Effector memory CD8-positive, alpha-beta T cell (primary cell): ENCODE data around the gene TPSG1.
"Not testable (repeated sequence)": the region's sequence is repeated elsewhere in the genome, so short reads cannot be mapped to it uniquely, and the experiment has no call there.

Source experiments
- ATAC-seq: fragments of 150-1000 bp; cut with Tn5 transposase; replicated peaks from 2 replicates; pipeline ENCODE4 v1.10.0; 2021; ENCODE audit warnings: mild to moderate bottlenecking, moderate library complexity
- DNase-seq, 3 experiments: peaks; one replicate each; pipeline ENCODE4 v3.0.0; 2021
- H3K27ac Mint-ChIP-seq, 2 donors: one replicate each; pipeline ENCODE4 v1.8.0; 2022; ENCODE audit warnings: mild to moderate bottlenecking in 2 of 2, mixed read lengths in 2 of 2, moderate library complexity in 2 of 2
- H3K27me3 Mint-ChIP-seq, 2 donors: one replicate each; pipeline ENCODE4 v1.8.0; 2022; ENCODE audit warnings: mixed read lengths in 2 of 2
- H3K36me3 Mint-ChIP-seq: one replicate; pipeline ENCODE4 v1.8.0; 2022; ENCODE audit warnings: mild to moderate bottlenecking, moderate library complexity, mixed read lengths; ENCODE audit not compliant: insufficient read depth
- H3K4me1 Mint-ChIP-seq, 2 donors: one replicate each; pipeline ENCODE4 v1.8.0; 2022; ENCODE audit warnings: low read depth in 2 of 2, mixed read lengths in 2 of 2
- H3K4me3 Mint-ChIP-seq, 2 donors: one replicate each; pipeline ENCODE4 v1.8.0; 2022; ENCODE audit warnings: mild to moderate bottlenecking in 2 of 2, mixed read lengths in 2 of 2, moderate library complexity in 2 of 2
- H3K9me3 Mint-ChIP-seq, 2 donors: one replicate each; pipeline ENCODE4 v1.8.0; 2022; ENCODE audit warnings: mixed read lengths in 2 of 2

The TPSG1 gene

GRCh38 chr16:1253701-1254364, 28.8 kb upstream of the TPSG1 start:
- DNase-seq, H3K36me3 Mint-ChIP-seq, H3K27ac Mint-ChIP-seq, ATAC-seq, H3K9me3 Mint-ChIP-seq, H3K4me3 Mint-ChIP-seq, H3K4me1 Mint-ChIP-seq: not testable (repeated sequence)
- H3K27me3 Mint-ChIP-seq: peaks cover 1 to 16% of the 10 kb centered on the region in 2 donors

GRCh38 chr16:1249031-1249755, 24.1 kb upstream of the TPSG1 start:
- H3K4me1 Mint-ChIP-seq, H3K4me3 Mint-ChIP-seq, DNase-seq, H3K27ac Mint-ChIP-seq, H3K36me3 Mint-ChIP-seq, H3K9me3 Mint-ChIP-seq: not testable (repeated sequence)
- peak; percentile 82 for ATAC-seq
- H3K27me3 Mint-ChIP-seq: peaks cover 7 to 12% of the 10 kb centered on the region in 2 donors

GRCh38 chr16:1247903-1248537, 23.0 kb upstream of the TPSG1 start:
- H3K4me1 Mint-ChIP-seq, ATAC-seq, H3K27ac Mint-ChIP-seq, DNase-seq, H3K9me3 Mint-ChIP-seq, H3K4me3 Mint-ChIP-seq, H3K36me3 Mint-ChIP-seq: not testable (repeated sequence)
- peaks cover 7 to 12% of the 10 kb centered on the region in 2 donors for H3K27me3 Mint-ChIP-seq

GRCh38 chr16:1245452-1246020, 20.5 kb upstream of the TPSG1 start:
- DNase-seq: no peak
- peaks cover 7 to 12% of the 10 kb centered on the region in 2 donors for H3K27me3 Mint-ChIP-seq
- H3K9me3 Mint-ChIP-seq: no peaks in the 10 kb centered on the region
- ATAC-seq: no peak
- H3K36me3 Mint-ChIP-seq: no peaks in the 10 kb centered on the region
- H3K4me1 Mint-ChIP-seq: peaks cover 0 to 5% of the 10 kb centered on the region in 2 donors
- H3K4me3 Mint-ChIP-seq: no peak overlapping the region
- no peak overlapping the region for H3K27ac Mint-ChIP-seq

GRCh38 chr16:1244881-1245280, 19.8 kb upstream of the TPSG1 start:
- no peak for DNase-seq
- Mint-ChIP-seq H3K4me1 (peaks cover 0 to 5% of the 10 kb centered on the region in 2 donors), H3K36me3 (no peaks in the 10 kb centered on the region), H3K27ac (no peak overlapping the region), H3K9me3 (no peaks in the 10 kb centered on the region), H3K4me3 (no peak overlapping the region), H3K27me3 (peaks cover 7 to 12% of the 10 kb centered on the region in 2 donors)
- ATAC-seq: peak; percentile 63

GRCh38 chr16:1243907-1244850, 19.1 kb upstream of the TPSG1 start:
- not testable (repeated sequence) for H3K4me1 Mint-ChIP-seq, ATAC-seq, H3K27ac Mint-ChIP-seq, H3K36me3 Mint-ChIP-seq, H3K4me3 Mint-ChIP-seq, H3K9me3 Mint-ChIP-seq, DNase-seq
- peaks cover 7 to 12% of the 10 kb centered on the region in 2 donors for H3K27me3 Mint-ChIP-seq

- H3K4me3 Mint-ChIP-seq, H3K4me1 Mint-ChIP-seq, ATAC-seq, H3K36me3 Mint-ChIP-seq, H3K27ac Mint-ChIP-seq, H3K9me3 Mint-ChIP-seq, DNase-seq: not testable (repeated sequence)
- H3K27me3 Mint-ChIP-seq: peaks cover 7 to 15% of the 10 kb centered on the region in 2 donors
Observed at GRCh38 chr16:1243363-1243762, 18.3 kb upstream of the TPSG1 start.

- not testable (repeated sequence) for DNase-seq, H3K4me3 Mint-ChIP-seq, ATAC-seq, H3K4me1 Mint-ChIP-seq, H3K27ac Mint-ChIP-seq, H3K36me3 Mint-ChIP-seq, H3K9me3 Mint-ChIP-seq
- peaks cover 7 to 20% of the 10 kb centered on the region in 2 donors for H3K27me3 Mint-ChIP-seq
Observed at GRCh38 chr16:1241081-1241480, 16.0 kb upstream of the TPSG1 start.

GRCh38 chr16:1240436-1240835, 15.4 kb upstream of the TPSG1 start, which contains the start of gene TPSAB1:
Gene TPSAB1 (plus strand): TSS chr16:1240705. CDS start chr16:1240939, 234 bp downstream.
- H3K27me3 Mint-ChIP-seq: peaks cover 4 to 14% of the 10 kb centered on the region in 2 donors
- not testable (repeated sequence) for DNase-seq, H3K9me3 Mint-ChIP-seq, ATAC-seq, H3K4me1 Mint-ChIP-seq, H3K36me3 Mint-ChIP-seq, H3K4me3 Mint-ChIP-seq, H3K27ac Mint-ChIP-seq

GRCh38 chr16:1239575-1239974, 14.5 kb upstream of the TPSG1 start:
- not testable (repeated sequence) for H3K4me1 Mint-ChIP-seq, H3K36me3 Mint-ChIP-seq, H3K4me3 Mint-ChIP-seq, H3K27me3 Mint-ChIP-seq, H3K27ac Mint-ChIP-seq, ATAC-seq, DNase-seq, H3K9me3 Mint-ChIP-seq

GRCh38 chr16:1238909-1239308, 13.8 kb upstream of the TPSG1 start:
- not testable (repeated sequence) for ATAC-seq, H3K4me1 Mint-ChIP-seq, H3K4me3 Mint-ChIP-seq, H3K27ac Mint-ChIP-seq, H3K27me3 Mint-ChIP-seq, H3K36me3 Mint-ChIP-seq, H3K9me3 Mint-ChIP-seq, DNase-seq

- ATAC-seq (no peak), DNase-seq (no peak)
- no peak overlapping the region for H3K4me3 Mint-ChIP-seq
Observed at GRCh38 chr16:1237990-1238389, 12.9 kb upstream of the TPSG1 start.

GRCh38 chr16:1236659-1237058, 11.6 kb upstream of the TPSG1 start:
- H3K27ac Mint-ChIP-seq, H3K9me3 Mint-ChIP-seq, H3K4me1 Mint-ChIP-seq, H3K4me3 Mint-ChIP-seq, H3K27me3 Mint-ChIP-seq, H3K36me3 Mint-ChIP-seq, DNase-seq: not testable (repeated sequence)
- peak; percentile 84 for ATAC-seq

More at GRCh38 chr16:1237990-1238389, 12.9 kb upstream of the TPSG1 start:
- no peaks in the 10 kb centered on the region for H3K36me3 Mint-ChIP-seq
- no peaks in the 10 kb centered on the region for H3K9me3 Mint-ChIP-seq
- H3K27me3 Mint-ChIP-seq: peaks cover 0 to 8% of the 10 kb centered on the region in 2 donors
- H3K4me1 Mint-ChIP-seq: peaks cover 0 to 5% of the 10 kb centered on the region in 2 donors
- H3K27ac Mint-ChIP-seq: no peak overlapping the region
